ENCODE results near the gene SCN4B.

DNA sequence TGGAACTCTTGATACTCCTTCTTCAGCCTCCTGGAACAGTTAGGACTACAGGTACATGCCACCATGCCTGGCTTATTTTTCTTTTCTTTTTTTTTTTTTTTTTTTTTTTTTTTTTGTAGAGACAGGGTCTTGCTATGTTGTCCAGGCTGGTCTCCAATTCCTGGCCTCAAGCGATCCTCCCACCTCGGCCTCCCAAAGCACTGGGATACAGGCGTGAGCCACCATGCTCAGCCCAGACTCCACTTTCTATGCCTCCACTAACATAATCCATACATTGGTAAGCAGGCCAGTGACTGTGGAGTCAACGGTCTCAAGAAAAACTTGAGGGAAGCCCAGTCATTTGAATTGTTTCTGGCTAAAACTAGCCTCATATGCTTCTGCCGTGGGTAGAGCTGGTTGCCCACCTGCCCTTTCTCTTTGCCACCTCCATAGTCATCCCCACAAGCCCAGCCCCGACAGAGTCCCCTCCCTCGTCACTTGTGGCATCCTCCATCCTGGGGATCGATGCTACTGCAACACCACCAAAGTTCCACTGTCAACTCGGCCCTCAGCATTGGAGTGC lies 21.5 kb upstream of the SCN4B start:
- TF ChIP-seq, protein P1, sequence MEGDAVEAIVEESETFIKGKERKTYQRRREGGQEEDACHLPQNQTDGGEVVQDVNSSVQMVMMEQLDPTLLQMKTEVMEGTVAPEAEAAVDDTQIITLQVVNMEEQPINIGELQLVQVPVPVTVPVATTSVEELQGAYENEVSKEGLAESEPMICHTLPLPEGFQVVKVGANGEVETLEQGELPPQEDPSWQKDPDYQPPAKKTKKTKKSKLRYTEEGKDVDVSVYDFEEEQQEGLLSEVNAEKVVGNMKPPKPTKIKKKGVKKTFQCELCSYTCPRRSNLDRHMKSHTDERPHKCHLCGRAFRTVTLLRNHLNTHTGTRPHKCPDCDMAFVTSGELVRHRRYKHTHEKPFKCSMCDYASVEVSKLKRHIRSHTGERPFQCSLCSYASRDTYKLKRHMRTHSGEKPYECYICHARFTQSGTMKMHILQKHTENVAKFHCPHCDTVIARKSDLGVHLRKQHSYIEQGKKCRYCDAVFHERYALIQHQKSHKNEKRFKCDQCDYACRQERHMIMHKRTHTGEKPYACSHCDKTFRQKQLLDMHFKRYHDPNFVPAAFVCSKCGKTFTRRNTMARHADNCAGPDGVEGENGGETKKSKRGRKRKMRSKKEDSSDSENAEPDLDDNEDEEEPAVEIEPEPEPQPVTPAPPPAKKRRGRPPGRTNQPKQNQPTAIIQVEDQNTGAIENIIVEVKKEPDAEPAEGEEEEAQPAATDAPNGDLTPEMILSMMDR (IDR thresholded peaks at IDR 0.05), result no peak
- TF ChIP-seq POLR2AphosphoS5 (IDR thresholded peaks at IDR 0.05), result no peak
- TF ChIP-seq POLR2A (IDR thresholded peaks at IDR 0.05), result no peak
- TF ChIP-seq EP300 (IDR thresholded peaks at IDR 0.05), result no peak

All from stomach (tissue), 4 donors.